ENCODE results near the gene PANX2.

PANX2 gene

GRCh38 chr22:50194037-50194805, 23.7 kb downstream of the PANX2 start:
- no peak for TF ChIP-seq CTCF (IDR thresholded peaks at IDR 0.05; ENCODE audit: low read length, missing control alignments)
- DNase-seq (ENCODE audit: low read depth): no peak
- H3K4me3 ChIP-seq (replicated peaks; ENCODE audit: low read depth, low read length): no peak overlapping the region

GRCh38 chr22:50196256-50196655, 25.7 kb downstream of the PANX2 start:
- no peak for TF ChIP-seq CTCF (IDR thresholded peaks at IDR 0.05; ENCODE audit: low read length, missing control alignments)
- H3K4me3 ChIP-seq (replicated peaks; ENCODE audit: low read depth, low read length): no peak overlapping the region
- no peak for DNase-seq (ENCODE audit: low read depth)

- no peak for TF ChIP-seq CTCF (IDR thresholded peaks at IDR 0.05; ENCODE audit: low read length, missing control alignments)
- no peak for DNase-seq (ENCODE audit: low read depth)
- H3K4me3 ChIP-seq (replicated peaks; ENCODE audit: low read depth, low read length): no peak overlapping the region
These were observed 26.7 kb downstream of the PANX2 start for GRCh38 chr22:50197000-50197800.

GRCh38 chr22:50197856-50198623, 27.5 kb downstream of the PANX2 start:
- no peak for TF ChIP-seq CTCF (IDR thresholded peaks at IDR 0.05; ENCODE audit: low read length, missing control alignments)
- H3K4me3 ChIP-seq (replicated peaks; ENCODE audit: low read depth, low read length): no peak overlapping the region
- no peak for DNase-seq (ENCODE audit: low read depth)

- DNase-seq (ENCODE audit: low read depth): no peak
- TF ChIP-seq CTCF (IDR thresholded peaks at IDR 0.05; ENCODE audit: low read length, missing control alignments): no peak
- H3K4me3 ChIP-seq (replicated peaks; ENCODE audit: low read depth, low read length): no peak overlapping the region
These were observed 28.1 kb downstream of the PANX2 start for GRCh38 chr22:50198624-50199017.

GRCh38 chr22:50199251-50199721, 28.8 kb downstream of the PANX2 start:
- TF ChIP-seq CTCF (IDR thresholded peaks at IDR 0.05; ENCODE audit: low read length, missing control alignments): no peak
- H3K4me3 ChIP-seq (replicated peaks; ENCODE audit: low read depth, low read length): no peak overlapping the region
- DNase-seq (ENCODE audit: low read depth): no peak
